GM13977 (cell line): ENCODE results near the gene TRIM5.
"Not testable (repeated sequence)": the region's sequence is repeated elsewhere in the genome, so short reads cannot be mapped to it uniquely, and the experiment has no call there.

Experiments
- DNase-seq: peaks from one replicate; pipeline ENCODE4 v3.0.0; 2012; ENCODE audit warnings: low spot score
- CTCF ChIP-seq: IDR thresholded peaks from 2 replicates; pipeline ENCODE4 v1.5.1; 2012; ENCODE audit warnings: mild to moderate bottlenecking, control low read depth; ENCODE audit not compliant: insufficient read depth; ENCODE audit errors: extremely low read depth, missing control alignments
- in situ Hi-C: fragments of 300-500 bp; cut with MboI; formaldehyde crosslinking; loops from one replicate; pipeline ENCODE4 v1.12.0; 2022; ENCODE audit warnings: low sequenced_read_pairs, low pct_unique_long_range_greater_than_20kb, mixed read lengths, inconsistent platforms; ENCODE audit not compliant: unreplicated experiment

Gene TRIM5

GRCh38 chr11:5698281-5698680 lies 13.4 kb upstream of the TRIM5 start:
- in situ Hi-C loops: no loop called here
- DNase-seq: no peak
- TF ChIP-seq CTCF: no peak

GRCh38 chr11:5696210-5696609 lies 11.3 kb upstream of the TRIM5 start:
- no peak for TF ChIP-seq CTCF

GRCh38 chr11:5695580-5695979 lies 10.7 kb upstream of the TRIM5 start:
- TF ChIP-seq CTCF: no peak
- no peak for DNase-seq
- in situ Hi-C loops: no loop called here

More at GRCh38 chr11:5696210-5696609, 11.3 kb upstream of the TRIM5 start:
- no peak for DNase-seq
- in situ Hi-C loops: no loop called here

- in situ Hi-C loops: no loop called here
- DNase-seq: no peak
- no peak for TF ChIP-seq CTCF
Measured at GRCh38 chr11:5694642-5695041, 9.8 kb upstream of the TRIM5 start.

- in situ Hi-C loops: no loop called here
- TF ChIP-seq CTCF: no peak
- DNase-seq: no peak
Measured at GRCh38 chr11:5691964-5692361, 7.1 kb upstream of the TRIM5 start.

GRCh38 chr11:5691238-5691963 lies 6.5 kb upstream of the TRIM5 start:
- in situ Hi-C loops, DNase-seq: not testable (repeated sequence)

- no peak for DNase-seq
- no peak for TF ChIP-seq CTCF
- in situ Hi-C loops: no loop called here
Measured at GRCh38 chr11:5690736-5691135, 5.9 kb upstream of the TRIM5 start.
